HCT116 (cell line): ENCODE measurements around the gene TAS2R3. TPM values are rescaled to one million over a fixed set of nuclear protein-coding genes. Genes with fewer than 3 reads are reported as not detected.
A peak's percentile ranks its signal among the peaks of the same experiment; 100 is the strongest.

ENCODE experiments used
- ATAC-seq: fragments of 200-7000 bp; cut with Tn5 transposase; 2 replicates; pipeline ENCODE4 v1.9.1; 2020; ENCODE audit warnings: mild to moderate bottlenecking, moderate library complexity
- BruUV-seq: library from RNA; stranded (reverse); fragments of 400-500 nt; replicated peaks from 2 replicates; lab custom pipeline; 2021; lab: Mats Ljungman, UMichigan
- CTCF ChIA-PET: fragments of 300-600 bp; sonication (Branson Sonifier 250); formaldehyde crosslinking; loops from one replicate; lab custom pipeline; 2021; ENCODE audit warnings: antibody characterized with exemption; lab: Charles Lee
- POLR2A ChIA-PET: fragments of 300-600, 350-600 bp; sonication (Branson Sonifier 250); formaldehyde crosslinking; loops from one replicate; lab custom pipeline; 2021; ENCODE audit warnings: antibody characterized with exemption; lab: Charles Lee
- RAD21 ChIA-PET, 2 experiments: fragments of 300-600 bp; sonication (Branson Sonifier 250); formaldehyde crosslinking; loops; one replicate each; lab custom pipeline; 2023; ENCODE audit warnings: low total read pairs in 2 of 2; ENCODE audit not compliant: uncharacterized antibody in 2 of 2, unreplicated experiment in 2 of 2, low non-redundant PET in 1 of 2; lab: Charles Lee
- DNase-seq: peaks from one replicate; pipeline ENCODE4 v3.0.0-alpha.2; 2010; ENCODE audit warnings: low read depth, low spot score
- H2AFZ ChIP-seq: fragments of 200-600 bp; shearing (Covaris generic), sonication (generic); 2 replicates; pipeline ENCODE4 v1.6.1; 2017; ENCODE audit warnings: low read depth, mixed run types, mixed read lengths, antibody characterized with exemption, low read length; ENCODE audit not compliant: poor library complexity, severe bottlenecking
- H3K27ac ChIP-seq: 2 replicates; pipeline ENCODE4 v1.5.1; 2012; ENCODE audit warnings: low read depth, low read length
- H3K27me3 ChIP-seq: fragments of 200-600 bp; sonication (generic); 2 replicates; pipeline ENCODE4 v1.6.1; 2016; ENCODE audit warnings: mixed run types, low read length, mixed read lengths; ENCODE audit not compliant: insufficient read depth
- H3K36me3 ChIP-seq, 2 experiments: fragments of 200-500 bp in 1 of 2; fragments of 200-600 bp in 1 of 2; sonication (Bioruptor generic) in 1 of 2; sonication (generic) in 1 of 2; 2 replicates each; pipeline versions ENCODE4 v1.5.1 to v1.6.1; 2014 to 2016; ENCODE audit warnings: low read length in 2 of 2, inconsistent platforms in 1 of 2, mixed read lengths in 1 of 2, mixed run types in 1 of 2; ENCODE audit not compliant: insufficient read depth in 2 of 2, control insufficient read depth in 1 of 2
- H3K4me1 ChIP-seq, 2 experiments: fragments of 200-600 bp in 1 of 2; sonication (generic) in 1 of 2; 2 replicates each; pipeline versions ENCODE4 v1.5.1 to v1.6.1; 2012 to 2017; ENCODE audit warnings: low read length in 2 of 2, inconsistent platforms in 1 of 2, mild to moderate bottlenecking in 1 of 2, mixed read lengths in 1 of 2, mixed run types in 1 of 2, moderate library complexity in 1 of 2; ENCODE audit not compliant: insufficient read depth in 2 of 2, control insufficient read depth in 1 of 2
- H3K4me2 ChIP-seq: fragments of 200-600 bp; sonication (generic); 2 replicates; pipeline ENCODE4 v1.6.1; 2017; ENCODE audit warnings: mixed run types, low read length, mixed read lengths
- H3K4me3 ChIP-seq, 2 experiments: fragments of 200-600 bp in 1 of 2; sonication (generic) in 1 of 2; replicated peaks in 1 of 2; 2 replicates each; pipeline ENCODE4 v1.5.1; 2011 to 2016; ENCODE audit warnings: low read length in 2 of 2, control low read depth in 1 of 2, low read depth in 1 of 2, mild to moderate bottlenecking in 1 of 2, mixed read lengths in 1 of 2, mixed run types in 1 of 2
- H3K79me2 ChIP-seq: fragments of 200-600 bp; sonication (generic); 2 replicates; pipeline ENCODE4 v1.6.1; 2017; ENCODE audit warnings: mild to moderate bottlenecking, mixed run types, low read length, moderate library complexity, mixed read lengths; ENCODE audit not compliant: insufficient read depth
- H3K9ac ChIP-seq: fragments of 200-600 bp; sonication (generic); 2 replicates; pipeline ENCODE4 v1.6.1; 2016; ENCODE audit warnings: low read length, mixed read lengths
- H3K9me2 ChIP-seq: fragments of 200-600 bp; sonication (generic), shearing (Covaris generic); 2 replicates; pipeline ENCODE4 v1.6.1; 2017; ENCODE audit warnings: mixed run types, mild to moderate bottlenecking, moderate library complexity; ENCODE audit not compliant: insufficient read depth
- H3K9me3 ChIP-seq, 2 experiments: fragments of 200-500 bp in 1 of 2; fragments of 200-600 bp in 1 of 2; sonication (Bioruptor generic) in 1 of 2; sonication (generic) in 1 of 2; 2 replicates each; pipeline ENCODE4 v1.6.1; 2014 to 2017; ENCODE audit warnings: low read length in 2 of 2, mixed read lengths in 2 of 2, inconsistent platforms in 1 of 2, low read depth in 1 of 2, mild to moderate bottlenecking in 1 of 2, mixed run types in 1 of 2, moderate library complexity in 1 of 2; ENCODE audit not compliant: control insufficient read depth in 1 of 2, insufficient read depth in 1 of 2
- H4K20me1 ChIP-seq: fragments of 200-600 bp; sonication (generic), shearing (Covaris generic); 2 replicates; pipeline ENCODE4 v1.6.1; 2017; ENCODE audit warnings: mixed run types, mild to moderate bottlenecking, moderate library complexity; ENCODE audit not compliant: insufficient read depth
- ATF3 ChIP-seq: IDR thresholded peaks from 2 replicates; pipeline ENCODE4 v1.6.1; 2012
- EGR1 ChIP-seq: IDR thresholded peaks from 2 replicates; pipeline ENCODE4 v1.6.1; 2012; ENCODE audit warnings: low read depth
- REST ChIP-seq: IDR thresholded peaks from 2 replicates; pipeline ENCODE4 v1.6.1; 2012; ENCODE audit warnings: low read depth
- ZBTB33 ChIP-seq: IDR thresholded peaks from 2 replicates; pipeline ENCODE4 v1.6.1; 2011; ENCODE audit warnings: mild to moderate bottlenecking, low read length, moderate library complexity; ENCODE audit not compliant: insufficient replicate concordance; ENCODE audit errors: extremely low read depth
- intact Hi-C: fragments of 100-400 bp; cut with micrococcal nuclease; formaldehyde crosslinking; loops from 2 replicates; pipeline ENCODE4 v1.10.0; 2022
- total RNA-seq: library from RNA; stranded (reverse); gene quantifications from one replicate; pipeline ENCODE4 v1.2.1, GENCODE V29; 2021; ENCODE audit not compliant: unreplicated experiment

TAS2R3 gene
- total RNA-seq, 1 experiment from 2014 or later = 1.4 TPM

GRCh38 chr7:141715794-141716689 lies 47.9 kb upstream of the TAS2R3 start:
- DNase-seq (no peak), ATAC-seq (no peak)
- intact Hi-C loops = no loop called here
- H3K4me3 ChIP-seq = no peak overlapping the region
- H3K4me2 ChIP-seq = no peak overlapping the region
- CTCF ChIA-PET = no interaction called here
- no peaks in the 10 kb centered on the region for H3K4me1 ChIP-seq
- POLR2A ChIA-PET = no interaction called here
- H2AFZ ChIP-seq = no peak overlapping the region
- no peaks in the 10 kb centered on the region for H3K9me3 ChIP-seq
- H3K27me3 ChIP-seq = peaks cover 23% of the 10 kb centered on the region; the same call in 1 of the 2 replicates
- H3K27ac ChIP-seq = no peak overlapping the region
- TF ChIP-seq ZBTB33 (no peak), EGR1 (no peak), REST (peak; percentile 36), ATF3 (no peak)
- BruUV-seq = no TSS peak
- no peaks in the 10 kb centered on the region for H3K36me3 ChIP-seq
- no peak overlapping the region for H3K9ac ChIP-seq
- no peaks in the 10 kb centered on the region for H3K9me2 ChIP-seq
- H3K79me2 ChIP-seq = no peaks in the 10 kb centered on the region
- RAD21 ChIA-PET = no interaction called here
- H4K20me1 ChIP-seq = no peaks in the 10 kb centered on the region
